Heart right ventricle (tissue), 16 donors: ENCODE results near the gene PIEZO1. TPM values are rescaled to one million over a fixed set of nuclear protein-coding genes. Genes with fewer than 3 reads are reported as not detected.

Source experiments
- ATAC-seq, 8 donors: fragments of 200-7000 bp; cut with Tn5 transposase; one replicate each; pipeline ENCODE4 v1.9.1; 2020; ENCODE audit warnings: mild to moderate bottlenecking in 8 of 8, moderate library complexity in 8 of 8, moderate number of reproducible peaks in 1 of 8
- DNase-seq, 2 donors: peaks; one replicate each; pipeline ENCODE4 v3.0.0-alpha.2; 2020
- H3K27ac ChIP-seq, 10 donors: fragments of 200-600 bp; sonication (generic) in 2 of 10; one replicate each; pipeline versions ENCODE4 v1.5.0 to v1.8.0; 2020 to 2022; ENCODE audit warnings: mild to moderate bottlenecking in 3 of 10
- H3K27me3 ChIP-seq, 7 donors: fragments of 200-600 bp; one replicate each; pipeline ENCODE4 v1.8.0; 2021 to 2022; ENCODE audit warnings: mild to moderate bottlenecking in 2 of 7
- H3K36me3 ChIP-seq, 9 donors: fragments of 200-600 bp; sonication (generic) in 1 of 9; one replicate each; pipeline versions ENCODE4 v1.5.0 to v1.8.0; 2020 to 2022; ENCODE audit warnings: mild to moderate bottlenecking in 2 of 9
- H3K4me1 ChIP-seq, 9 donors: fragments of 200-600 bp; sonication (generic) in 1 of 9; one replicate each; pipeline versions ENCODE4 v1.5.0 to v1.8.0; 2020 to 2022; ENCODE audit warnings: mild to moderate bottlenecking in 4 of 9
- H3K4me3 ChIP-seq, 10 donors: fragments of 200-600 bp; sonication (generic) in 2 of 10; one replicate each; pipeline versions ENCODE4 v1.5.0 to v1.8.0; 2020 to 2022; ENCODE audit warnings: mild to moderate bottlenecking in 7 of 10, moderate library complexity in 2 of 10
- H3K9me3 ChIP-seq, 11 donors: fragments of 200-600 bp in 10 of 11; sonication (generic) in 2 of 11; one replicate each; pipeline versions ENCODE4 v1.5.0 to v1.8.0; 2013 to 2022; ENCODE audit warnings: mild to moderate bottlenecking in 2 of 11, control low read depth in 1 of 11, moderate library complexity in 1 of 11
- CTCF ChIP-seq, 9 donors: fragments of 200-600 bp; sonication (generic) in 2 of 9; IDR thresholded peaks; one replicate each; pipeline versions ENCODE4 v1.5.0 to v1.8.0; 2021 to 2022; ENCODE audit warnings: antibody characterized with exemption in 9 of 9, mild to moderate bottlenecking in 5 of 9, moderate library complexity in 1 of 9
- WGBS, 2 donors: extraction: QIAGEN DNeasy Blood & Tissue Kit; methylation state at CpG; one replicate each; pipeline ENCODE4 v1.1.7; 2013; ENCODE audit warnings: inconsistent platforms in 1 of 2; 5-methylcytosine and 5-hydroxymethylcytosine counted together
- intact Hi-C, 10 donors: fragments of 100-400 bp; cut with DNase I; formaldehyde crosslinking; loops; one replicate each; pipeline versions ENCODE4 v1.11.1 to v1.14.2; 2022
- long read RNA-seq, 3 donors: library from polyadenylated mRNA; unstranded; transcript quantifications; one replicate each; pipeline ENCODE4 v2.0.0, GENCODE V29; 2020 to 2021
- polyA plus RNA-seq, 2 donors: library from polyadenylated mRNA; stranded (reverse); fragments of 200-250 nt; gene quantifications; one replicate each; pipeline ENCODE4 v1.2.3, GENCODE V29; 2013
- total RNA-seq, 10 donors: library from RNA; stranded (reverse); fragmentation: NEBNext Ultra II Directional in 3 of 10; extraction: Animal tissue kit (Norgen Biotek cat#: 25700) in 3 of 10; gene quantifications; one replicate each; pipeline versions ENCODE4 v1.2.1 to v1.2.4, GENCODE V29; 2021 to 2023
- donor health status: Arrhythmogenic right ventricular cardiomyopathy.
- donor health status: ischemic (EF 13 %, LVEDD 7.1; RV severe dilation, severe dysfunction).
- donor health status: healthy with polysubstance abuse.
- donor health status: DM: no; HTN: yes; CAD: no.
- donor health status: DM: no; HTN: no; CAD: no.
- donor health status: ischemic (EF 25% LVEDD 6.9; RV normal size, moderate dysfunction).
- donor health status: ischemic (EF 25% LVEDD 5.7; RV mildly dilated, moderate dysfunction).
- donor health status: healthy.
- donor health status: DM: yes; HTN: yes; CAD: no.
- donor health status: Ischemic cardiomyopathy.
- donor health status: ischemic (EF 35%, LVEDD 5.7; RV mildly dilated, moderate dysfunction).
- donor health status: nonischemic (EF 11% LVEDD 7.7; RV severe dilation, severe dysfunction).
- donor health status: DM: yes; HTN: yes; CAD: no.
- donor health status: PGD.
- donor health status: ischemic (EF 29% LVEDD 5.4; RV normal size, mild dysfunction).
- donor health status: nonischemic (EF 23%, LVEDD 6.1; RV moderate dilation, normal function).

Gene PIEZO1
- total RNA-seq (10 to 100 TPM; 12.3 to 38.0 (median 16.4) TPM), polyA plus RNA-seq (10 to 100 TPM; 51.3 to 78.2 TPM)
- long read RNA-seq, donor 1, partial matches to known transcripts, result 3 of 4 reads
- long read RNA-seq, donor 1, other reads (novel, unspliced or antisense), result 0 of 4 reads
- long read RNA-seq, donor 2, partial matches to known transcripts, result 18 of 27 reads
- long read RNA-seq, donor 2, other reads (novel, unspliced or antisense), result 3 of 27 reads
- long read RNA-seq, donor 3, transcript PIEZO1-208 (7 exons, 2,884 nt), result major isoform, 6 of 58 reads
- long read RNA-seq, donor 3, partial matches to known transcripts, result 35 of 58 reads
- long read RNA-seq, donor 3, other reads (novel, unspliced or antisense), result 15 of 58 reads

- H3K4me3 ChIP-seq, result peak within 1 kb of the TSS; percentile 53 to 83 (median 71)
- peak within 1 kb of the TSS; percentile 74 to 99 (median 90) for H3K27ac ChIP-seq
- TF ChIP-seq CTCF (IDR thresholded peaks at IDR 0.05), result peak; percentile 70 to 96 (median 91)
- intact Hi-C loops, result loop anchor here in 9 of 10 donors (1.0 to 5.0 kb wide), 7 partner anchors 41 to 49 kb away; no protein-coding TSS in a partner anchor
- ATAC-seq (peak; percentile 37 to 75 (median 56)), DNase-seq (peak; percentile 72 to 81)
- WGBS, 2 donors, result 4 to 5% methylated on average over 77 to 109 of the region's 110 CpGs
- peaks cover 10 to 51% (median 40%) of the 10 kb centered on the region in 9 donors for H3K4me1 ChIP-seq
- no peaks in the 10 kb centered on the region for H3K36me3 ChIP-seq
- H3K27me3 ChIP-seq, result peaks cover 0 to 9% (median 0%) of the 10 kb centered on the region in 7 donors
- H3K9me3 ChIP-seq, result no peaks in the 10 kb centered on the region
Observed at GRCh38 chr16:88785106-88785924, at the start of gene PIEZO1. PIEZO1 (minus strand) TSS chr16:88785220; CDS start chr16:88784964, 256 bp downstream.

GRCh38 chr16:88834670-88835069 is 49.6 kb upstream of the PIEZO1 start:
- 95% methylated on average over 13 of the region's 13 CpGs for WGBS, 2 donors
- Histone ChIP-seq H3K27me3 (no peaks in the 10 kb centered on the region), H3K4me3 (no peak overlapping the region), H3K27ac (no peak overlapping the region), H3K4me1 (no peaks in the 10 kb centered on the region), H3K9me3 (no peaks in the 10 kb centered on the region), H3K36me3 (peaks cover 0 to 46% (median 4%) of the 10 kb centered on the region in 9 donors)
- no peak for TF ChIP-seq CTCF (IDR thresholded peaks at IDR 0.05)
- intact Hi-C loops, result no loop called here
- ATAC-seq, result no peak
- DNase-seq, result no peak

GRCh38 chr16:88833086-88833485 is 48.1 kb upstream of the PIEZO1 start:
- TF ChIP-seq CTCF (IDR thresholded peaks at IDR 0.05), result no peak
- 96 to 97% methylated on average over 12 to 13 of the region's 13 CpGs for WGBS, 2 donors
- no peak overlapping the region for H3K4me3 ChIP-seq
- H3K9me3 ChIP-seq, result no peaks in the 10 kb centered on the region
- intact Hi-C loops, result no loop called here
- H3K36me3 ChIP-seq, result peaks cover 0 to 43% (median 0%) of the 10 kb centered on the region in 9 donors
- H3K4me1 ChIP-seq, result no peaks in the 10 kb centered on the region
- DNase-seq, result no peak
- no peak for ATAC-seq
- H3K27me3 ChIP-seq, result no peaks in the 10 kb centered on the region
- H3K27ac ChIP-seq, result no peak overlapping the region

GRCh38 chr16:88831838-88832237 is 46.8 kb upstream of the PIEZO1 start:
- Histone ChIP-seq H3K36me3 (peaks cover 0 to 48% (median 0%) of the 10 kb centered on the region in 9 donors), H3K4me1 (no peaks in the 10 kb centered on the region), H3K27ac (no peak overlapping the region), H3K27me3 (no peaks in the 10 kb centered on the region), H3K9me3 (no peaks in the 10 kb centered on the region), H3K4me3 (no peak overlapping the region)
- no peak for TF ChIP-seq CTCF (IDR thresholded peaks at IDR 0.05)
- DNase-seq, result no peak
- no peak for ATAC-seq
- WGBS, 2 donors, result 78 to 85% methylated on average over 12 to 13 of the region's 13 CpGs
- intact Hi-C loops, result no loop called here
